CD8-positive, alpha-beta memory T cell (primary cell): ENCODE data around the gene CAPZB. TPM values are rescaled to one million over a fixed set of nuclear protein-coding genes. Genes with fewer than 3 reads are reported as not detected.

Experiments used
- CTCF ChIA-PET: fragments of 350-600 bp; sonication (Branson Sonifier 250); formaldehyde crosslinking; loops from one replicate; lab custom pipeline; 2021; ENCODE audit warnings: antibody characterized with exemption; lab: Charles Lee
- POLR2A ChIA-PET: fragments of 350-600 bp; sonication (Branson Sonifier 250); formaldehyde crosslinking; loops from one replicate; lab custom pipeline; 2021; ENCODE audit warnings: antibody characterized with exemption; lab: Charles Lee
- DNase-seq, 5 donors: peaks; one replicate each; pipeline versions ENCODE4 v3.0.0 to v3.0.0-alpha.2; 2020 to 2022; ENCODE audit warnings: mixed read lengths in 1 of 5
- H3K27ac ChIP-seq: one replicate; pipeline ENCODE4 v1.7.0; 2013; ENCODE audit warnings: low read depth, mild to moderate bottlenecking, low read length, moderate library complexity
- H3K27me3 ChIP-seq: 2 replicates; pipeline ENCODE4 v1.7.0; 2013; ENCODE audit warnings: low read length, mild to moderate bottlenecking; ENCODE audit not compliant: insufficient read depth, poor library complexity, severe bottlenecking
- H3K36me3 ChIP-seq: 2 replicates; pipeline ENCODE4 v1.7.0; 2013; ENCODE audit warnings: mild to moderate bottlenecking, low read length, moderate library complexity; ENCODE audit not compliant: insufficient read depth
- H3K4me1 ChIP-seq: 2 replicates; pipeline ENCODE4 v1.7.0; 2013; ENCODE audit warnings: mild to moderate bottlenecking, low read length, moderate library complexity; ENCODE audit not compliant: insufficient read depth
- H3K4me3 ChIP-seq: 2 replicates; pipeline ENCODE4 v1.7.0; 2013; ENCODE audit warnings: mild to moderate bottlenecking, low read length
- H3K9me3 ChIP-seq: 2 replicates; pipeline ENCODE4 v1.7.0; 2013; ENCODE audit warnings: mild to moderate bottlenecking, low read length
- H3K27ac Mint-ChIP-seq, 8 donors: one replicate each; pipeline ENCODE4 v1.8.0; 2020 to 2021; ENCODE audit warnings: mixed read lengths in 8 of 8, mild to moderate bottlenecking in 6 of 8, inconsistent platforms in 3 of 8, moderate library complexity in 3 of 8
- H3K27me3 Mint-ChIP-seq, 2 donors: one replicate each; pipeline ENCODE4 v1.8.0; 2020 to 2021; ENCODE audit warnings: mixed read lengths in 2 of 2, mild to moderate bottlenecking in 1 of 2, moderate library complexity in 1 of 2
- H3K36me3 Mint-ChIP-seq, 3 donors: one replicate each; pipeline ENCODE4 v1.8.0; 2020 to 2021; ENCODE audit warnings: mixed read lengths in 3 of 3, inconsistent platforms in 1 of 3, mild to moderate bottlenecking in 1 of 3
- H3K4me1 Mint-ChIP-seq, 3 donors: one replicate each; pipeline ENCODE4 v1.8.0; 2020 to 2021; ENCODE audit warnings: mixed read lengths in 3 of 3, inconsistent platforms in 1 of 3, mild to moderate bottlenecking in 1 of 3
- H3K4me3 Mint-ChIP-seq, 7 donors: one replicate each; pipeline ENCODE4 v1.8.0; 2020 to 2021; ENCODE audit warnings: mixed read lengths in 7 of 7, mild to moderate bottlenecking in 6 of 7, moderate library complexity in 4 of 7, inconsistent platforms in 2 of 7
- H3K9me3 Mint-ChIP-seq, 5 donors: one replicate each; pipeline ENCODE4 v1.8.0; 2020 to 2022; ENCODE audit warnings: mixed read lengths in 5 of 5, mild to moderate bottlenecking in 3 of 5, moderate library complexity in 2 of 5, inconsistent platforms in 1 of 5
- polyA plus RNA-seq: library from polyadenylated mRNA; unstranded; fragments of 300-500 nt; fragmentation: Illumina TruSeq; gene quantifications from one replicate; pipeline ENCODE4 v1.2.3, GENCODE V29; 2021
- total RNA-seq, 2 experiments: library from RNA; stranded (reverse); gene quantifications; one replicate each; pipeline ENCODE4 v1.2.3, GENCODE V29; 2021

Gene CAPZB
- total and polyA plus RNA-seq, 3 experiments from 2014 or later, result 284 to 540 (median 289) TPM

- Histone ChIP-seq H3K27ac (no peak overlapping the region), H3K4me3 (no peak overlapping the region), H3K36me3 (peaks cover 5% of the 10 kb centered on the region), H3K9me3 (no peaks in the 10 kb centered on the region), H3K4me1 (peaks cover 38% of the 10 kb centered on the region), H3K27me3 (no peaks in the 10 kb centered on the region)
- POLR2A ChIA-PET, result no interaction called here
- DNase-seq, result no peak
- H3K9me3 Mint-ChIP-seq, result no peaks in the 10 kb centered on the region
- H3K4me1 Mint-ChIP-seq, result peaks cover 77 to 94% (median 93%) of the 10 kb centered on the region in 3 donors
- no peaks in the 10 kb centered on the region for H3K27me3 Mint-ChIP-seq
- peaks cover 0 to 77% (median 6%) of the 10 kb centered on the region in 3 donors for H3K36me3 Mint-ChIP-seq
- peak overlapping the region; percentile 39 to 91 (median 63) for H3K27ac Mint-ChIP-seq
- peak overlapping the region in 1 of 7 donors; percentile 8 for H3K4me3 Mint-ChIP-seq
- CTCF ChIA-PET, result no interaction called here
These were observed 77.7 kb downstream of the CAPZB start for GRCh38 chr1:19407494-19408096.

GRCh38 chr1:19406680-19407079 lies 78.7 kb downstream of the CAPZB start:
- Mint-ChIP-seq H3K27ac (peak overlapping the region in 7 of 8 donors; percentile 24 to 90 (median 49)), H3K4me1 (peaks cover 77 to 93% (median 93%) of the 10 kb centered on the region in 3 donors), H3K36me3 (peaks cover 0 to 78% (median 4%) of the 10 kb centered on the region in 3 donors), H3K27me3 (no peaks in the 10 kb centered on the region), H3K4me3 (peak overlapping the region in 2 of 7 donors; percentile 4 to 51), H3K9me3 (no peaks in the 10 kb centered on the region)
- ChIA-PET POLR2A (interaction anchor here (1.0 kb wide), 1 partner anchor 11 kb away, joined by 3 read pairs; no protein-coding TSS in a partner anchor), CTCF (no interaction called here)
- H3K9me3 ChIP-seq, result no peaks in the 10 kb centered on the region
- H3K4me1 ChIP-seq, result peaks cover 38% of the 10 kb centered on the region
- H3K36me3 ChIP-seq, result peaks cover 1% of the 10 kb centered on the region
- no peak overlapping the region for H3K27ac ChIP-seq
- H3K27me3 ChIP-seq, result no peaks in the 10 kb centered on the region
- DNase-seq, result no peak
- no peak overlapping the region for H3K4me3 ChIP-seq

GRCh38 chr1:19405761-19406487 lies 79.4 kb downstream of the CAPZB start:
- Histone ChIP-seq H3K9me3 (no peaks in the 10 kb centered on the region), H3K4me1 (peaks cover 33% of the 10 kb centered on the region), H3K36me3 (no peaks in the 10 kb centered on the region), H3K27me3 (no peaks in the 10 kb centered on the region), H3K27ac (no peak overlapping the region), H3K4me3 (no peak overlapping the region)
- H3K27me3 Mint-ChIP-seq, result no peaks in the 10 kb centered on the region
- peak in 1 of 5 donors; percentile 46 for DNase-seq
- POLR2A ChIA-PET, result interaction anchor here (1.0 kb wide), 1 partner anchor 10 kb away, joined by 3 read pairs; no protein-coding TSS in a partner anchor
- H3K4me3 Mint-ChIP-seq, result peak overlapping the region in 1 of 7 donors; percentile 4
- peaks cover 73 to 94% (median 94%) of the 10 kb centered on the region in 3 donors for H3K4me1 Mint-ChIP-seq
- H3K36me3 Mint-ChIP-seq, result peaks cover 0 to 78% (median 4%) of the 10 kb centered on the region in 3 donors
- no peaks in the 10 kb centered on the region for H3K9me3 Mint-ChIP-seq
- peak overlapping the region; percentile 25 to 90 (median 60) for H3K27ac Mint-ChIP-seq
- CTCF ChIA-PET, result interaction anchor here (0.7 to 1.6 kb wide), 3 partner anchors 82 to 344 kb away, joined by 3 to 4 read pairs (median 4); no protein-coding TSS in a partner anchor

- Histone ChIP-seq H3K4me3 (no peak overlapping the region), H3K27ac (no peak overlapping the region), H3K9me3 (no peaks in the 10 kb centered on the region), H3K27me3 (no peaks in the 10 kb centered on the region), H3K36me3 (no peaks in the 10 kb centered on the region), H3K4me1 (peaks cover 36% of the 10 kb centered on the region)
- H3K4me3 Mint-ChIP-seq, result no peak overlapping the region
- H3K9me3 Mint-ChIP-seq, result no peaks in the 10 kb centered on the region
- no peak for DNase-seq
- ChIA-PET CTCF (interaction anchor here (0.7 to 1.6 kb wide), 5 partner anchors 82 to 343 kb away, joined by 3 to 4 read pairs (median 4); no protein-coding TSS in a partner anchor), POLR2A (interaction anchor here (0.6 kb wide), 1 partner anchor 68 kb away, joined by 3 read pairs; no protein-coding TSS in a partner anchor)
- no peaks in the 10 kb centered on the region for H3K27me3 Mint-ChIP-seq
- H3K4me1 Mint-ChIP-seq, result peaks cover 74 to 94% (median 94%) of the 10 kb centered on the region in 3 donors
- peak overlapping the region; percentile 48 to 90 (median 68) for H3K27ac Mint-ChIP-seq
- peaks cover 0 to 78% (median 4%) of the 10 kb centered on the region in 3 donors for H3K36me3 Mint-ChIP-seq
These were observed 80.1 kb downstream of the CAPZB start for GRCh38 chr1:19405195-19405760.

- Mint-ChIP-seq H3K9me3 (no peaks in the 10 kb centered on the region), H3K36me3 (peaks cover 0 to 73% (median 3%) of the 10 kb centered on the region in 3 donors), H3K27me3 (no peaks in the 10 kb centered on the region), H3K27ac (peak overlapping the region in 6 of 8 donors; percentile 35 to 85 (median 68)), H3K4me1 (peaks cover 70 to 94% (median 94%) of the 10 kb centered on the region in 3 donors), H3K4me3 (peak overlapping the region in 1 of 7 donors; percentile 28)
- H3K4me3 ChIP-seq, result no peak overlapping the region
- H3K4me1 ChIP-seq, result peaks cover 38% of the 10 kb centered on the region
- H3K27ac ChIP-seq, result no peak overlapping the region
- CTCF ChIA-PET, result interaction anchor here (0.6 to 1.6 kb wide), 6 partner anchors 82 to 249 kb away, joined by 3 to 4 read pairs (median 4); no protein-coding TSS in a partner anchor
- no peaks in the 10 kb centered on the region for H3K36me3 ChIP-seq
- no peak for DNase-seq
- no peaks in the 10 kb centered on the region for H3K9me3 ChIP-seq
- H3K27me3 ChIP-seq, result no peaks in the 10 kb centered on the region
- POLR2A ChIA-PET, result interaction anchor here (0.6 kb wide), 1 partner anchor 69 kb away, joined by 3 read pairs; no protein-coding TSS in a partner anchor
These were observed 80.6 kb downstream of the CAPZB start for GRCh38 chr1:19404748-19405147.

- ChIA-PET CTCF (interaction anchor here (1.2 to 1.3 kb wide), 2 partner anchors 12 to 13 kb away, joined by 5 read pairs; no protein-coding TSS in a partner anchor), POLR2A (no interaction called here)
- H3K36me3 Mint-ChIP-seq, result peaks cover 0 to 75% (median 2%) of the 10 kb centered on the region in 3 donors
- DNase-seq, result no peak
- Histone ChIP-seq H3K4me3 (no peak overlapping the region), H3K27ac (no peak overlapping the region), H3K4me1 (peaks cover 38% of the 10 kb centered on the region), H3K9me3 (no peaks in the 10 kb centered on the region), H3K27me3 (no peaks in the 10 kb centered on the region), H3K36me3 (no peaks in the 10 kb centered on the region)
- no peaks in the 10 kb centered on the region for H3K9me3 Mint-ChIP-seq
- H3K27me3 Mint-ChIP-seq, result no peaks in the 10 kb centered on the region
- no peak overlapping the region for H3K4me3 Mint-ChIP-seq
- peak overlapping the region; percentile 22 to 92 (median 52) for H3K27ac Mint-ChIP-seq
- peaks cover 69 to 93% (median 88%) of the 10 kb centered on the region in 3 donors for H3K4me1 Mint-ChIP-seq
These were observed 82.1 kb downstream of the CAPZB start for GRCh38 chr1:19403256-19403655.

- Histone ChIP-seq H3K4me3 (no peak overlapping the region), H3K36me3 (no peaks in the 10 kb centered on the region), H3K4me1 (peaks cover 27% of the 10 kb centered on the region), H3K9me3 (no peaks in the 10 kb centered on the region), H3K27ac (no peak overlapping the region), H3K27me3 (no peaks in the 10 kb centered on the region)
- Mint-ChIP-seq H3K27me3 (no peaks in the 10 kb centered on the region), H3K36me3 (peaks cover 0 to 76% (median 2%) of the 10 kb centered on the region in 3 donors), H3K4me1 (peaks cover 64 to 92% (median 86%) of the 10 kb centered on the region in 3 donors), H3K27ac (peak overlapping the region in 7 of 8 donors; percentile 11 to 59 (median 51)), H3K9me3 (no peaks in the 10 kb centered on the region), H3K4me3 (no peak overlapping the region)
- CTCF ChIA-PET, result interaction anchor here (0.8 to 1.7 kb wide), 3 partner anchors 12 to 182 kb away, joined by 3 to 7 read pairs (median 5); no protein-coding TSS in a partner anchor
- POLR2A ChIA-PET, result no interaction called here
- DNase-seq, result no peak
These were observed 83.1 kb downstream of the CAPZB start for GRCh38 chr1:19402031-19402813.
